HepG2 (cell line): Measurements from ENCODE around the gene SYT8. TPM values are rescaled to one million over a fixed set of nuclear protein-coding genes. Genes with fewer than 3 reads are reported as not detected.

Experiments
- HNRNPL ChIP-seq: fragments of 200-400 bp; formaldehyde crosslinking; IDR thresholded peaks from 2 replicates; pipeline ENCODE4 v1.6.1; 2017; ENCODE audit warnings: mild to moderate bottlenecking, low read depth, low read length
- HOXA9 ChIP-seq: sonication (generic); formaldehyde crosslinking; IDR thresholded peaks from 2 replicates; pipeline ENCODE4 v1.8.1; 2022; ENCODE audit warnings: missing genetic modification reagents, mild to moderate bottlenecking, moderate library complexity, borderline replicate concordance
- KDM5B ChIP-seq: sonication (generic); formaldehyde crosslinking; IDR thresholded peaks from 2 replicates; pipeline ENCODE4 v1.4.0; 2020; ENCODE audit warnings: missing genetic modification reagents, mild to moderate bottlenecking, borderline replicate concordance
- NR2F1 ChIP-seq, 2 experiments: fragments of 450-650 bp in 1 of 2; formaldehyde crosslinking in 1 of 2; IDR thresholded peaks; 2 replicates each; pipeline versions ENCODE4 v1.5.0 to v1.6.1; 2016 to 2020; ENCODE audit warnings: mild to moderate bottlenecking in 1 of 2, missing compliant biosample characterization in 1 of 2, missing genetic modification reagents in 1 of 2, moderate library complexity in 1 of 2
- RBAK ChIP-seq: sonication (generic); formaldehyde crosslinking; IDR thresholded peaks from 2 replicates; pipeline ENCODE4 v1.5.1; 2020; ENCODE audit warnings: mild to moderate bottlenecking, missing genetic modification reagents
- SMAD1 ChIP-seq: sonication (generic); formaldehyde crosslinking; IDR thresholded peaks from 2 replicates; pipeline ENCODE4 v1.4.0; 2020; ENCODE audit warnings: missing genetic modification reagents, low read depth, mild to moderate bottlenecking, borderline replicate concordance
- STAT5B ChIP-seq: sonication (generic); formaldehyde crosslinking; IDR thresholded peaks from 2 replicates; pipeline ENCODE4 v1.4.0; 2020; ENCODE audit warnings: missing genetic modification reagents
- ZFP36L1 ChIP-seq: sonication (generic); formaldehyde crosslinking; IDR thresholded peaks from 2 replicates; pipeline ENCODE4 v1.8.0; 2022; ENCODE audit warnings: mild to moderate bottlenecking, missing genetic modification reagents, moderate library complexity
- ZFP37 ChIP-seq: sonication (generic); formaldehyde crosslinking; IDR thresholded peaks from 2 replicates; pipeline ENCODE4 v1.4.0; 2020; ENCODE audit warnings: missing genetic modification reagents, borderline replicate concordance
- ZNF138 ChIP-seq: sonication (generic); formaldehyde crosslinking; IDR thresholded peaks from 2 replicates; pipeline ENCODE4 v1.5.0; 2020; ENCODE audit warnings: mild to moderate bottlenecking, low read depth, missing genetic modification reagents
- ZNF205 ChIP-seq: IDR thresholded peaks from 2 replicates; pipeline ENCODE4 v1.6.1; 2018; ENCODE audit warnings: missing biosample characterization, missing genetic modification reagents
- ZNF724P ChIP-seq: sonication (generic); formaldehyde crosslinking; IDR thresholded peaks from 2 replicates; pipeline ENCODE4 v1.8.0; 2022; ENCODE audit warnings: missing genetic modification reagents, borderline replicate concordance
- ZNF883 ChIP-seq: sonication (generic); formaldehyde crosslinking; IDR thresholded peaks from 2 replicates; pipeline ENCODE4 v1.5.1; 2020; ENCODE audit warnings: mild to moderate bottlenecking, missing genetic modification reagents; ENCODE audit errors: not compliant biosample characterization
- polyA plus RNA-seq, 8 experiments: library from polyadenylated mRNA; depleted of rRNA in 3 of 8; stranded (reverse) in 7 of 8; unstranded in 1 of 8; fragments of >200 nt; fragmentation: Illumina TruSeq in 4 of 8; extraction: Trizol in 4 of 8; gene quantifications; 2 replicates each; pipeline versions ENCODE4 v1.2.1 to v1.2.3, GENCODE V29; 2011 to 2016; ENCODE audit warnings: low read depth in 4 of 8, missing spikeins in 1 of 8, mixed read lengths in 1 of 8; ENCODE audit not compliant: insufficient read depth in 1 of 8
- total RNA-seq, 5 experiments: library from RNA; depleted of rRNA; stranded (reverse); fragments of >200 nt; fragmentation: Illumina TruSeq; extraction: Trizol; gene quantifications; 2 replicates each; pipeline ENCODE4 v1.2.3, GENCODE V29; 2016; ENCODE audit warnings: low read depth in 1 of 5
- TF ChIP-seq, protein P1 (sequence below): sonication (generic); formaldehyde crosslinking; conservative IDR thresholded peaks from 2 replicates; pipeline ENCODE4 v1.4.0; 2020; ENCODE audit warnings: missing genetic modification reagents
- TF ChIP-seq, protein P2 (sequence below): sonication (generic); formaldehyde crosslinking; IDR thresholded peaks from 2 replicates; pipeline ENCODE4 v1.5.0; 2020; ENCODE audit warnings: missing genetic modification reagents, mild to moderate bottlenecking, borderline replicate concordance
- TF ChIP-seq, protein P3 (sequence below): sonication (generic); formaldehyde crosslinking; conservative IDR thresholded peaks from 2 replicates; pipeline ENCODE4 v1.4.0; 2020; ENCODE audit warnings: mild to moderate bottlenecking, missing genetic modification reagents, moderate library complexity
- TF ChIP-seq, protein P4 (sequence below): sonication (generic); formaldehyde crosslinking; IDR thresholded peaks from 2 replicates; pipeline ENCODE4 v1.5.1; 2020; ENCODE audit warnings: mild to moderate bottlenecking, missing genetic modification reagents, moderate library complexity
- TF ChIP-seq, protein P5 (sequence below): IDR thresholded peaks from 2 replicates; pipeline ENCODE4 v1.6.1; 2016; ENCODE audit warnings: low read depth, borderline replicate concordance

Gene SYT8
- total and polyA plus RNA-seq, 2 of the 13 experiments (the other 11 are each of a cell fraction or from before 2014, with no cell fraction given) = 0.60 to 2.3 TPM

DNA sequence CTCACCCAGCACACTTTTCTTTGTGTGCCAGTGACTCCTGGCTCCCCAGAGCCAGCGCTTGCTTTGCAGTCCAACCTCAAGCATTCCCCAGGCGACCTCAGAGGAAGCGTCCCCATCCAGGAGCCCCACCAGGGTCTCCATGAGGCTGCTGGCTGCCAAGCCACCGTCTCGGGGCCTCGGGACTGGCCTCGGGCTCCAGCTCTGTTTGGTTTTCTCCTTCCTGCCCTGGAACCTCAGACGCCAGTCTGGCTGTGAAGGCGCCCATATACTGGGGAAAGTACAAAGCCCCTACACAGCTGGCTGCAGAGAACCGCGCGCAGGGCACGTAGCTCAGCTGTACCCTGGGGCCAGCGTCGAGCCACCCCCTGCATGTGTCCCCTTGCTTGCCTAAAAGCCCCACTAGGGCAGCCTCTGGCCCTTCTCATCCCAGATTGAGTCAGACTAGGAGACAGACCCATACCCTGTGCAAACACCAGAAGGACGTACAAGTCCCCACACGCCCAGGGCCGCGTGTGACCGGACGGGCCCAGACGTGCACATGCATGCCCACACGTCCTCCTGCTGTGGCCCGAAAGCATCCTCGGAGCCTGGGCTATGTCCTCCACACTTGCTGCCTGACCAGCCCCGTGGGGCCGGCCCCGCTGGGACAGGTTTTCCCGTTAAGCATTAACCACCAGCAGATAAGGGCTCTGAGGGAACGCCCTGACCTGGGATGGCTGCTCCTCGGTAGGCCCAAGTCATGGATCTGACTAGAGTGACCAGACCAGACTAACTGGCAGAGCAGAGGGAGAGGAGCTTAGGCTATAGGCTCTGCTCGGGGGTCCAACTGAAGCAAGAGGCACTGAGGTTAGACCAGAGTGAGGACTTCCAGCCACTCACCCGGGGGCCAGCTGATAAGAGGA, 4.2 kb upstream of the SYT8 start (continued):
- TF ChIP-seq, protein P1, sequence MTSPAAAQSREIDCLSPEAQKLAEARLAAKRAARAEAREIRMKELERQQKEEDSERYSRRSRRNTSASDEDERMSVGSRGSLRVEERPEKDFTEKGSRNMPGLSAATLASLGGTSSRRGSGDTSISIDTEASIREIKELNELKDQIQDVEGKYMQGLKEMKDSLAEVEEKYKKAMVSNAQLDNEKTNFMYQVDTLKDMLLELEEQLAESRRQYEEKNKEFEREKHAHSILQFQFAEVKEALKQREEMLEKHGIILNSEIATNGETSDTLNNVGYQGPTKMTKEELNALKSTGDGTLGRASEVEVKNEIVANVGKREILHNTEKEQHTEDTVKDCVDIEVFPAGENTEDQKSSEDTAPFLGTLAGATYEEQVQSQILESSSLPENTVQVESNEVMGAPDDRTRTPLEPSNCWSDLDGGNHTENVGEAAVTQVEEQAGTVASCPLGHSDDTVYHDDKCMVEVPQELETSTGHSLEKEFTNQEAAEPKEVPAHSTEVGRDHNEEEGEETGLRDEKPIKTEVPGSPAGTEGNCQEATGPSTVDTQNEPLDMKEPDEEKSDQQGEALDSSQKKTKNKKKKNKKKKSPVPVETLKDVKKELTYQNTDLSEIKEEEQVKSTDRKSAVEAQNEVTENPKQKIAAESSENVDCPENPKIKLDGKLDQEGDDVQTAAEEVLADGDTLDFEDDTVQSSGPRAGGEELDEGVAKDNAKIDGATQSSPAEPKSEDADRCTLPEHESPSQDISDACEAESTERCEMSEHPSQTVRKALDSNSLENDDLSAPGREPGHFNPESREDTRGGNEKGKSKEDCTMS (CRISPR knock-in tag) = no peak
- TF ChIP-seq ZNF883 (CRISPR knock-in tag) (peak; percentile 70), NR2F1 (CRISPR knock-in tag; IDR thresholded peaks at IDR 0.05) (no peak), HOXA9 (no peak), STAT5B (CRISPR knock-in tag) (no peak), ZFP37 (CRISPR knock-in tag) (no peak), ZNF205 (CRISPR knock-in tag) (peak; percentile 76), RBAK (no peak), ZNF138 (no peak), HNRNPL (0 out of 2 replicates have a peak, but pooled peaks have one; percentile 79), ZNF724P (peak; percentile 92; the same call in 1 of the 2 replicates), SMAD1 (peak; percentile 76; the same call in 1 of the 2 replicates), KDM5B (peak; percentile 82; the same call in 1 of the 2 replicates), ZFP36L1 (CRISPR knock-in tag) (peak; percentile 85)
- TF ChIP-seq, protein P2, sequence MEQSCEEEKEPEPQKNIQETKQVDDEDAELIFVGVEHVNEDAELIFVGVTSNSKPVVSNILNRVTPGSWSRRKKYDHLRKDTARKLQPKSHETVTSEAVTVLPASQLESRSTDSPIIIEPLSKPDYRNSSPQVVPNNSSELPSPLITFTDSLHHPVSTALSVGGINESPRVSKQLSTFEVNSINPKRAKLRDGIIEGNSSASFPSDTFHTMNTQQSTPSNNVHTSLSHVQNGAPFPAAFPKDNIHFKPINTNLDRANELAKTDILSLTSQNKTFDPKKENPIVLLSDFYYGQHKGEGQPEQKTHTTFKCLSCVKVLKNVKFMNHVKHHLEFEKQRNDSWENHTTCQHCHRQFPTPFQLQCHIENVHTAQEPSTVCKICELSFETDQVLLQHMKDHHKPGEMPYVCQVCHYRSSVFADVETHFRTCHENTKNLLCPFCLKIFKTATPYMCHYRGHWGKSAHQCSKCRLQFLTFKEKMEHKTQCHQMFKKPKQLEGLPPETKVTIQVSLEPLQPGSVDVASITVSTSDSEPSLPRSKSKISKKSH = peak; percentile 74; the same call in 1 of the 2 replicates
- TF ChIP-seq, protein P3, sequence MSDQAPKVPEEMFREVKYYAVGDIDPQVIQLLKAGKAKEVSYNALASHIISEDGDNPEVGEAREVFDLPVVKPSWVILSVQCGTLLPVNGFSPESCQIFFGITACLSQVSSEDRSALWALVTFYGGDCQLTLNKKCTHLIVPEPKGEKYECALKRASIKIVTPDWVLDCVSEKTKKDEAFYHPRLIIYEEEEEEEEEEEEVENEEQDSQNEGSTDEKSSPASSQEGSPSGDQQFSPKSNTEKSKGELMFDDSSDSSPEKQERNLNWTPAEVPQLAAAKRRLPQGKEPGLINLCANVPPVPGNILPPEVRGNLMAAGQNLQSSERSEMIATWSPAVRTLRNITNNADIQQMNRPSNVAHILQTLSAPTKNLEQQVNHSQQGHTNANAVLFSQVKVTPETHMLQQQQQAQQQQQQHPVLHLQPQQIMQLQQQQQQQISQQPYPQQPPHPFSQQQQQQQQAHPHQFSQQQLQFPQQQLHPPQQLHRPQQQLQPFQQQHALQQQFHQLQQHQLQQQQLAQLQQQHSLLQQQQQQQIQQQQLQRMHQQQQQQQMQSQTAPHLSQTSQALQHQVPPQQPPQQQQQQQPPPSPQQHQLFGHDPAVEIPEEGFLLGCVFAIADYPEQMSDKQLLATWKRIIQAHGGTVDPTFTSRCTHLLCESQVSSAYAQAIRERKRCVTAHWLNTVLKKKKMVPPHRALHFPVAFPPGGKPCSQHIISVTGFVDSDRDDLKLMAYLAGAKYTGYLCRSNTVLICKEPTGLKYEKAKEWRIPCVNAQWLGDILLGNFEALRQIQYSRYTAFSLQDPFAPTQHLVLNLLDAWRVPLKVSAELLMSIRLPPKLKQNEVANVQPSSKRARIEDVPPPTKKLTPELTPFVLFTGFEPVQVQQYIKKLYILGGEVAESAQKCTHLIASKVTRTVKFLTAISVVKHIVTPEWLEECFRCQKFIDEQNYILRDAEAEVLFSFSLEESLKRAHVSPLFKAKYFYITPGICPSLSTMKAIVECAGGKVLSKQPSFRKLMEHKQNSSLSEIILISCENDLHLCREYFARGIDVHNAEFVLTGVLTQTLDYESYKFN (CRISPR knock-in tag) = peak; percentile 80
- TF ChIP-seq, protein P4, sequence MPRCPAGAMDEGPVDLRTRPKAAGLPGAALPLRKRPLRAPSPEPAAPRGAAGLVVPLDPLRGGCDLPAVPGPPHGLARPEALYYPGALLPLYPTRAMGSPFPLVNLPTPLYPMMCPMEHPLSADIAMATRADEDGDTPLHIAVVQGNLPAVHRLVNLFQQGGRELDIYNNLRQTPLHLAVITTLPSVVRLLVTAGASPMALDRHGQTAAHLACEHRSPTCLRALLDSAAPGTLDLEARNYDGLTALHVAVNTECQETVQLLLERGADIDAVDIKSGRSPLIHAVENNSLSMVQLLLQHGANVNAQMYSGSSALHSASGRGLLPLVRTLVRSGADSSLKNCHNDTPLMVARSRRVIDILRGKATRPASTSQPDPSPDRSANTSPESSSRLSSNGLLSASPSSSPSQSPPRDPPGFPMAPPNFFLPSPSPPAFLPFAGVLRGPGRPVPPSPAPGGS (CRISPR knock-in tag) = peak; percentile 78; the same call in 1 of the 2 replicates
- TF ChIP-seq, protein P5, sequence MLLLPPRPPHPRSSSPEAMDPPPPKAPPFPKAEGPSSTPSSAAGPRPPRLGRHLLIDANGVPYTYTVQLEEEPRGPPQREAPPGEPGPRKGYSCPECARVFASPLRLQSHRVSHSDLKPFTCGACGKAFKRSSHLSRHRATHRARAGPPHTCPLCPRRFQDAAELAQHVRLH (CRISPR knock-in tag) = peak; percentile 65; the same call in 1 of the 2 replicates
